ENCODE data around the gene FGF4. TPM values are rescaled to one million over a fixed set of nuclear protein-coding genes. Genes with fewer than 3 reads are reported as not detected.

FGF4 gene
- total RNA-seq, 4 donors from 2014 or later: 1.8 to 17.3 (median 3.7) TPM

- no peaks in the 10 kb centered on the region for H3K36me3 ChIP-seq
- H3K4me1 ChIP-seq: no peaks in the 10 kb centered on the region
- no peak overlapping the region for H3K27ac ChIP-seq
- no peak for DNase-seq (ENCODE audit: low spot score in 2 of 2)
- no peaks in the 10 kb centered on the region for H3K9me3 ChIP-seq
- H3K4me3 ChIP-seq: no peak overlapping the region
- no peak for TF ChIP-seq EP300 (IDR thresholded peaks at IDR 0.05)
- no peak for TF ChIP-seq CTCF (IDR thresholded peaks at IDR 0.05)
- TF ChIP-seq POLR2A (IDR thresholded peaks at IDR 0.05): no peak
- 88 to 91% methylated on average over 9 of the region's 9 CpGs for WGBS, 2 donors
- no peaks in the 10 kb centered on the region for H3K27me3 ChIP-seq
These were observed 32.1 kb upstream of the FGF4 start for GRCh38 chr11:69807106-69807815.

GRCh38 chr11:69804769-69805508, 29.8 kb upstream of the FGF4 start:
- Histone ChIP-seq H3K27ac (no peak overlapping the region), H3K27me3 (no peaks in the 10 kb centered on the region), H3K36me3 (no peaks in the 10 kb centered on the region), H3K4me1 (no peaks in the 10 kb centered on the region), H3K4me3 (no peak overlapping the region), H3K9me3 (peaks cover 0 to 3% (median 0%) of the 10 kb centered on the region in 4 donors)
- TF ChIP-seq CTCF (IDR thresholded peaks at IDR 0.05) (no peak), POLR2A (IDR thresholded peaks at IDR 0.05) (no peak), EP300 (IDR thresholded peaks at IDR 0.05) (no peak)
- no peak for DNase-seq (ENCODE audit: low spot score in 2 of 2)
- WGBS, 2 donors: 67 to 71% methylated on average over 17 to 19 of the region's 19 CpGs

GRCh38 chr11:69803604-69804218, 28.6 kb upstream of the FGF4 start:
- Histone ChIP-seq H3K27ac (no peak overlapping the region), H3K4me1 (no peaks in the 10 kb centered on the region), H3K9me3 (peaks cover 0 to 9% (median 0%) of the 10 kb centered on the region in 4 donors), H3K36me3 (no peaks in the 10 kb centered on the region), H3K4me3 (no peak overlapping the region), H3K27me3 (no peaks in the 10 kb centered on the region)
- TF ChIP-seq EP300 (IDR thresholded peaks at IDR 0.05) (no peak), POLR2A (IDR thresholded peaks at IDR 0.05) (no peak), CTCF (IDR thresholded peaks at IDR 0.05) (no peak)
- no peak for DNase-seq (ENCODE audit: low spot score in 2 of 2)

GRCh38 chr11:69803022-69803421, 27.9 kb upstream of the FGF4 start:
- 84 to 89% methylated on average over 2 of the region's 2 CpGs for WGBS, 2 donors
- no peaks in the 10 kb centered on the region for H3K4me1 ChIP-seq
- no peak for DNase-seq (ENCODE audit: low spot score in 2 of 2)
- H3K36me3 ChIP-seq: no peaks in the 10 kb centered on the region
- TF ChIP-seq EP300 (IDR thresholded peaks at IDR 0.05) (no peak), POLR2A (IDR thresholded peaks at IDR 0.05) (no peak)
- no peak overlapping the region for H3K27ac ChIP-seq
- H3K4me3 ChIP-seq: no peak overlapping the region
- H3K27me3 ChIP-seq: no peaks in the 10 kb centered on the region
- H3K9me3 ChIP-seq: peaks cover 0 to 9% (median 0%) of the 10 kb centered on the region in 4 donors

GRCh38 chr11:69802590-69802989, 27.4 kb upstream of the FGF4 start:
- Histone ChIP-seq H3K4me1 (no peaks in the 10 kb centered on the region), H3K27ac (no peak overlapping the region), H3K9me3 (peaks cover 0 to 9% (median 0%) of the 10 kb centered on the region in 4 donors), H3K4me3 (no peak overlapping the region), H3K27me3 (no peaks in the 10 kb centered on the region), H3K36me3 (no peaks in the 10 kb centered on the region)
- no peak for DNase-seq (ENCODE audit: low spot score in 2 of 2)
- no peak for TF ChIP-seq EP300 (IDR thresholded peaks at IDR 0.05)
- no peak for TF ChIP-seq POLR2A (IDR thresholded peaks at IDR 0.05)
- TF ChIP-seq CTCF (IDR thresholded peaks at IDR 0.05): no peak
- 82 to 87% methylated on average over 1 of the region's 1 CpG for WGBS, 2 donors
